Hematopoietic multipotent progenitor cell treated with erythropoietin and hydrocortisone succinate and interleukin-3 and kit ligand, for 15 days (in vitro differentiated cells): Measurements from ENCODE around the gene NFX1.

Experiments
- DNase-seq: peaks from one replicate; pipeline ENCODE4 v3.0.0-alpha.2; 2015; ENCODE audit warnings: low spot score

NFX1 gene

DNA sequence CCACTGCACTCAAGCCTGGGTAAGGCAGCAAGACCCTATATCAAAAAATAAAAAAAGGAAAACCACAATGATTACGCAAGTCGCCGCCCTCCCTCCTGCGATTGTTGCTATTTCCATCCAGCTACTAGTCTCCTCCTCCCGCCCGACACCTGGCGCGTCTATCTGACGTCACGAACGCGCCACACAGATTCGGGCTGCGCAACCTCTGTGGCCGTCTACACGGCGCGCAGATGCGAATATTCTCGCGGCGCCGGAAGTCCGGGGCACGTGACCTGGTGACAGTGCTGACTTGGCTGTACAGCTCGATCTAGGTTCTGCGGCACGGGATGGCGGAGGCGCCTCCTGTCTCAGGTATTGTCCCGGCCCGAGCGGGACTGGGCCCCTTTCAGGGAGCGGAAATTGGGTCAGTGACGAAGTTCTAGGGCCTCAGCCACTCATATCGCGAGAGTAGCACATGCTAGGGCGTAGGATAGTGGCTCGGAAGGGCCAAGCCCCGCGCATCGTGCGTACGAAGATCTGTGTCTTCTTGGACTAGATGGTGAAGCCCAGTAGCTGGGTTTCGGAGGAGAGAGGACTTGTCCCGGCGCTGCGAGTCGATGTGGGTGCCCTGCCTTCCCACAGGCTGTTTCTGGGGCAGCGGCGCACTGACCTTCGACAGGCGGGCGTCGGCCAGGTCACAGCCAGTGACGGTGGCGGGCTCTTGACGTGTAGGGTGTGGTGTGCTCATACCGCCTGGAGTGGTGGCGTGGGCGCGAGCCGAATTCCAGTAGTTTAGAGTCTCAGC lies at the start of gene NFX1:
NFX1 (plus strand) TSS at position 270 of the 784 bp plus-strand sequence; CDS start at position 327, 57 bp downstream.
- DNase-seq = peak; percentile 99

- no peak for DNase-seq
These were observed 49.0 kb upstream of the NFX1 start for GRCh38 chr9:33241298-33241697.

GRCh38 chr9:33242609-33243134 lies 47.6 kb upstream of the NFX1 start:
- DNase-seq = no peak

DNA sequence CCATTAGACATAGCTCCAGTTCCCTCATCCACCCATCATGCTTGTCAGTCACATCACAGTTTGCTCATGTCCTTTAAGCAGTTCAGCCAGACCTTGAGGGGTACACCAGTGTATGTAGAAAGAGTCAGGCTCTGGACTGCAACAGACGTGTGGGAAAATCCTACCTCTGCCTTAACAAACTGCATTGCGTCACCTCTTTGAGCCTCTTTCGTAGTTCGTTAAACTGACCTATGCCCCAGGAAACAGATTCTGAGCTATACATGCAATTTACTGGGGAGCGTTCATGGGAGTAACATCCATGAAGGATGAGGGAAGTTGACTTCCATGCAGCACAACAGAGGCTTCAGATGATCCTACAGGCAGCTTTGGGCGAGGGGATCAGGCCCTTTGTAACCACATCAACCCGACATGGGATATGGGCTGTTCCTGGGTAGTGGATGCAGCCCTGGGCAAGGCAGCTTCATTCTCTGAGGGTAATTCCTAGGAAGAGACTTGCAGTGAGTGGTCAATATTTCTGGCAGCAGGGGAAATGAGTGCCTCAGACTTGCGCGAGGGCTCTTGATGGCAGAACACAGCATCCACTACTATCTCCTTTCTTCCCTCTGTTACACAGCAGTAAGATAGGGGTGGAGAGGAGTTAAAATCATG lies 46.1 kb upstream of the NFX1 start:
- DNase-seq = no peak

GRCh38 chr9:33245341-33245740 lies 45.0 kb upstream of the NFX1 start:
- DNase-seq = no peak

GRCh38 chr9:33246269-33246860 lies 44.0 kb upstream of the NFX1 start:
- no peak for DNase-seq

DNA sequence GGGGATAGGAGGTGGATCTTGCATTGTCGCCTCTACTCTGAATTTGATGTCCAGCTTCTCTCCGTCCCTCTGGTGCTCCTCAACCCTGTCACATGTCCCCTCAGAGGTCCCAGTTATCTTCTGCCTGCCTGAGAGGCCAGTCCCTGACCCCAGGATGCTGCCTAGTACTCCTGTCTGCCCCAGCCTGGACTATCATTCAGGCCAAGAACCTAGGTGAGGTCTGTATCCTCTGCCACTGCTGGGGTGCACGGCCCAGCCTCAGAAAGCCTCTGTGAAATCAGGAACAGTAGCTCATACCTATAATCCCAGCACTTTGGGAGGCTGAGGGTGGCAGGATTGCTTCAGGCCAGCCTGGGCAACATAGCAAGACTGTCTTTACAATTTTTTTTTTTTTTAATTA lies 41.7 kb upstream of the NFX1 start:
- DNase-seq = no peak

- DNase-seq = no peak
These were observed 41.1 kb upstream of the NFX1 start for GRCh38 chr9:33249087-33249658.

DNA sequence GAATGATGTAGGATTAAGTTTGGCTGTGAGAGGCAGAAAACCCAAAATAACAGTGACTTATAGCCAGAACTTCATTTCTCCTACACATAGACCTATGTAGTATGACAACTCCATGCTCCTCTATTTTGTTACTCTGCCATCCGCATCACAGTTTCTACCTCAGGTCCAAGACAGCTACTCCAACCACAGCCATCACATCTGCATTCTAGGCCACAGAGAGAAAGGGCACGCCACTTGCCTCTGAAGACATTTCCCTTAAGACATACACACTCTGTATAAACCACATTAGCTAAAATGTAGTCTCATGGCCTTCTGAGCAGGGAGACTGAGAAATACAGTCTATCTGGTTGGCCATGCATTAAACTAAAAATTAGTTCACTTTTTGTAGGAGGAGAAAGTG lies 40.3 kb upstream of the NFX1 start:
- DNase-seq = no peak

DNA sequence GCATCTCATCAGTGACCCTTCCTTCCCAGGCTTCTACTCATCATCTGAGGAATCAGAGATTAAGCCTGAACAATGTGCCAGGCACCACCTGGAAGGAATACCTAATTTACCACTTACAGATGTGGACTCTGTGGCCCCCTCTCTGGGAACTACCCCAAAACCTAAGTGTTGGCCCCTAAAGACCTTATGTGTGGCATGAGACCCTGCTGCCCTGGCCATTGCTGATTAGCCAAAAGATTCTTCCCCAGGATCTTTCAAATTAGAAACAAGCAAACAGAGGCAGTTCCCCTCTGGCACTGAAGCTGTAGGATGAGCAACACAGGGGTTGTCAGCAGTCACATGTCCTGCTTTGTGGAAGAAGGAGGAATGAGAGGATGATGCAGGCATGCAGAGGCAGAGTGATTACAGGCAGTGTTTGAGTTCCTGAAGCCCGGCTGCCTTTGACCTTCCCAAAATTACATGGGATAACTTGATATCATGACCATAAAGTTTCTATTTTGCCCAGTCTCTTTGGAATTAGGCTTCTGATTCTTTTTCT lies 39.8 kb upstream of the NFX1 start:
- no peak for DNase-seq

- DNase-seq = no peak
These were observed 36.1 kb upstream of the NFX1 start for GRCh38 chr9:33254211-33254610.

GRCh38 chr9:33255014-33255413 lies 35.3 kb upstream of the NFX1 start:
- no peak for DNase-seq

- no peak for DNase-seq
These were observed 34.8 kb upstream of the NFX1 start for GRCh38 chr9:33255471-33255870.

- DNase-seq = no peak
These were observed 34.1 kb upstream of the NFX1 start for GRCh38 chr9:33256236-33256635.

GRCh38 chr9:33257276-33257675 lies 33.0 kb upstream of the NFX1 start:
- DNase-seq = no peak

GRCh38 chr9:33260372-33260771 lies 29.9 kb upstream of the NFX1 start:
- no peak for DNase-seq

DNA sequence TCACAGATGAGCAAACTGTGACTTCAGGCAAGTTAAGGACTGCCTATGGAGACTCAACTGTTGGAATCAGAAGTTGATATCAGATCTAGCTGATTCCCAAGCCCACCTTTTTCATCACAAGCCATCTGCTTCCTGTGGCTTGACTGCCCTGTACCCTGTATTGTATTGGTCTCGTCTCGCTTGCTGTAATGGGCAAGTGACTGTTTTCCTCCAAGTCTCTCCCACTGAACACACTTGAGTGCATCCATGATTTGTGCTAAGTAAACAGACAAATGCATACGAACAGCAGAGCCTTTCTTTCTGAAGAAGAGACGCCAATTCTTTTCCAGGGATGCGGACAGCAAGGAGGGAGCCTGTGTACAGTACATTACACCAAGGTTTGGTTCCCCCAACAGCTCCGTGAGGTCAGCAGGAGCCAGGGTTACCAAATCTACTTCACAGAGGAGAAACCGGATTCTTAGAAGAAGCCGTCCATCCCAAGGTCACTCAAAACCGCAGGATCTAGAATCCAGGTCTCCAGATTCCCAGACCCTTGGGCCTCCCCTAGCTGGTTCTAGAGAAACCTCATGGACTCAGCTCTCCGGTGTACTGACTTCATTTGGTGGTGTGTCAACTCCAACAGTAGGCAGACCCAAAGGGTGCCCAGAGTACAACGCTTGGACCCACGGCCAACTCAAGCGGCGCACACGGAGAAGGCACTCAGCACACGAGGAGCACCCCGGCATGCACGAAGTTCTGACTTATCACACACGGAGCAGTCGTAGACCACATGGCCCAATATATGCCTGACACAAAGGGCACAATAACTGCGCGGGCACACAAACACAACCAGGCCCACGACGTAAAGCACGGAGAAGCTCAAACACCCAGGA lies 26.9 kb upstream of the NFX1 start:
- peak; percentile 54 for DNase-seq

- peak; percentile 35 for DNase-seq
These were observed 26.3 kb upstream of the NFX1 start for GRCh38 chr9:33264003-33264472.

DNA sequence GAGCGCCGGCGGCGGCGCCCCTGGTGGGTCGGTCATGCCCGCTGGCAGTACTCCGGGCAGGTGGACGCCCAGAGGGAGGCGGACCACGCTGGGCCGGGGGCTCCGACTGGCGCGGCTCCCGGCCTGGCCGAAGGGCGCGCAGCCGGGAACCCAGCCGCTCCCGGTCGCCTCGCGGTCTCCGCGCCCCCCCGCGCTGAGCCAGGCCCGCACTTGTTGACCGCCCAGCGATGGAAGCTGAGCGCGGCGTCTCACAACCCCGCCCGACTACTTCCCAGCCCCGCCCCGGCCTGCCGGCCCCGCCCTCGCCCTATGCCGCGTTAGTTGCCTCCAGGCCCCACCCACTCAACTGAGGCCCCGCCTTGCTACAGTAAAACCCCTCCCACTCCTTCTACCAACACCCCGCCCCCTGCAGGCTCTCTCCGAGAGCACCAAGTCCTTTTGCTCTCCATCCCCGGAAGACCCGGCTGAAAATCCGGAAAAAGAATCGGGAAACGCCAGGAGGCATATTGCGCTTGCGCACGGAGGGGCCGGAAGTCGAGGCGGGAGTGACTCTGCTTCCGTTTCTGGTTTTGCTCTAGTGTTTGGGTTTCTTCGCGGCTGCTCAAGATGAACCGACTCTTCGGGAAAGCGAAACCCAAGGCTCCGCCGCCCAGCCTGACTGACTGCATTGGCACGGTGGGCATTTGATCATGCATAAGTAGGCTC lies 25.7 kb upstream of the NFX1 start, which contains the start of the genes BAG1 and CHMP5:
BAG1 (minus strand) TSS at position 236 of the 705 bp plus-strand sequence.
CHMP5 (plus strand) TSS at position 577 of the 705 bp plus-strand sequence; CDS start at position 607, 30 bp downstream.
- DNase-seq = peak; percentile 98

DNA sequence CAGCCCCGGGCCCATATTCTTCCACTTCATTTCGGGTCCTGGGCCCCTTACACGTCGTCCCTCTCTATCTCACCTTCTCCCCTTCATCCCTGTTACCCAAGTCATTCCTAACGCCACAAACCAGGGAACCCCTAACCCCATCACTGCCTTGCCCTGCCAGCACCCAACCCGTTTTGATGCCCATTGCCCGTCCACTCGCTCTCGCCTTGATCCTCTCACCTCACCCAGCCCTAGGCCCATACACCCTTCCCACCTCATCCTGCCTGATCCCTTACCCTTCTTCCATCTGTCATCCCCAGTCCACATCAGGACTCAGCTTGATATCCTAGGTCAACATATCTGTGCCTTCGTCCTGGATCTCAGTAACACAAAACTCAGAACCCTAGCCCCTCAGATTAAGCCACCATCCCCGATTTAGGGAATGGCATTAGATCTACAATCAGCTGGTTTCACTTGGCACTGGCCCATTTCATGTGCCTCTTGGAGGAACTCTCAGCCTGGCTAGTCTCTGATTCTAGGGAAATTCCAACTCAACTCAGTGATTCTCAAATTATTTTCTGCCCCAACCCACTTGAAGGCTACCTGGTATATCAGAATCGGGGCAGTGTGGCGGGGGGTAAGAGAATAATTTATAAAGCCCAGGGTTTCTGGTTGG lies 25.0 kb upstream of the NFX1 start:
- peak; percentile 34 for DNase-seq
